Osteocyte (in vitro differentiated cells): Measurements from ENCODE around the gene PDGFA. TPM values are rescaled to one million over a fixed set of nuclear protein-coding genes. Genes with fewer than 3 reads are reported as not detected.

Source experiments
- DNase-seq: peaks from one replicate; pipeline ENCODE4 v3.0.0; 2021; ENCODE audit warnings: mixed read lengths; ENCODE audit not compliant: unreplicated experiment; ENCODE audit errors: extremely low spot score
- H3K27ac Mint-ChIP-seq: one replicate; pipeline ENCODE4 v1.8.0; 2021; ENCODE audit warnings: mild to moderate bottlenecking, mixed read lengths; ENCODE audit not compliant: unreplicated experiment
- H3K27me3 Mint-ChIP-seq: one replicate; pipeline ENCODE4 v1.8.0; 2021; ENCODE audit warnings: mixed read lengths; ENCODE audit not compliant: unreplicated experiment
- H3K36me3 Mint-ChIP-seq: one replicate; pipeline ENCODE4 v1.8.0; 2021; ENCODE audit warnings: mixed read lengths; ENCODE audit not compliant: unreplicated experiment
- H3K4me1 Mint-ChIP-seq: one replicate; pipeline ENCODE4 v1.8.0; 2021; ENCODE audit warnings: mixed read lengths; ENCODE audit not compliant: unreplicated experiment
- H3K4me3 Mint-ChIP-seq: one replicate; pipeline ENCODE4 v1.8.0; 2021; ENCODE audit warnings: mild to moderate bottlenecking, moderate library complexity, mixed read lengths; ENCODE audit not compliant: unreplicated experiment
- H3K9me3 Mint-ChIP-seq: one replicate; pipeline ENCODE4 v1.8.0; 2021; ENCODE audit warnings: mixed read lengths; ENCODE audit not compliant: unreplicated experiment
- CTCF ChIP-seq: fragments of 200-600 bp; sonication (generic); IDR thresholded peaks from 2 replicates; pipeline ENCODE4 v1.5.0; 2021; ENCODE audit warnings: antibody characterized with exemption, mild to moderate bottlenecking, moderate library complexity
- total RNA-seq: library from RNA; stranded (reverse); gene quantifications from 2 replicates; pipeline ENCODE4 v1.2.1, GENCODE V29; 2021

PDGFA gene
- total RNA-seq, 1 donor from 2014 or later, result 93.6 TPM

- Mint-ChIP-seq H3K36me3 (no peaks in the 10 kb centered on the region), H3K4me1 (peaks cover 51% of the 10 kb centered on the region), H3K9me3 (no peaks in the 10 kb centered on the region), H3K27ac (peak overlapping the region; percentile 86), H3K27me3 (no peaks in the 10 kb centered on the region), H3K4me3 (no peak overlapping the region)
- DNase-seq, result no peak
- no peak for TF ChIP-seq CTCF
Measured at GRCh38 chr7:462173-463103, 57.2 kb downstream of the PDGFA start.

GRCh38 chr7:461453-462172, 58.0 kb downstream of the PDGFA start:
- Mint-ChIP-seq H3K9me3 (no peaks in the 10 kb centered on the region), H3K4me3 (no peak overlapping the region), H3K4me1 (peaks cover 51% of the 10 kb centered on the region), H3K36me3 (no peaks in the 10 kb centered on the region), H3K27me3 (no peaks in the 10 kb centered on the region), H3K27ac (peak overlapping the region; percentile 86)
- TF ChIP-seq CTCF, result no peak
- peak; percentile 91 for DNase-seq

GRCh38 chr7:461117-461452, 58.6 kb downstream of the PDGFA start:
- peak overlapping the region; percentile 86 for H3K27ac Mint-ChIP-seq
- no peak overlapping the region for H3K4me3 Mint-ChIP-seq
- no peaks in the 10 kb centered on the region for H3K27me3 Mint-ChIP-seq
- peaks cover 51% of the 10 kb centered on the region for H3K4me1 Mint-ChIP-seq
- TF ChIP-seq CTCF, result no peak
- DNase-seq, result no peak
- H3K9me3 Mint-ChIP-seq, result no peaks in the 10 kb centered on the region
- H3K36me3 Mint-ChIP-seq, result no peaks in the 10 kb centered on the region

GRCh38 chr7:460374-461116, 59.1 kb downstream of the PDGFA start:
- H3K4me3 Mint-ChIP-seq, result peak overlapping the region; percentile 12
- H3K27ac Mint-ChIP-seq, result peak overlapping the region; percentile 86
- no peak for TF ChIP-seq CTCF

More at GRCh38 chr7:460374-461116, 59.1 kb downstream of the PDGFA start:
- H3K27me3 Mint-ChIP-seq, result no peaks in the 10 kb centered on the region
- H3K36me3 Mint-ChIP-seq, result no peaks in the 10 kb centered on the region
- H3K4me1 Mint-ChIP-seq, result peaks cover 48% of the 10 kb centered on the region
- no peak for DNase-seq
- H3K9me3 Mint-ChIP-seq, result no peaks in the 10 kb centered on the region
